GM19397 (cell line): ENCODE results near the gene NKX6-2.
"Not testable (repeated sequence)": the region's sequence is repeated elsewhere in the genome, so short reads cannot be mapped to it uniquely, and the experiment has no call there.

ENCODE experiments used
- ATAC-seq: cut with Tn5 transposase; IDR thresholded peaks from one replicate; pipeline ENCODE4 v1.9.1; 2021; ENCODE audit warnings: mild to moderate bottlenecking, moderate library complexity; ENCODE audit not compliant: unreplicated experiment

Gene NKX6-2

DNA sequence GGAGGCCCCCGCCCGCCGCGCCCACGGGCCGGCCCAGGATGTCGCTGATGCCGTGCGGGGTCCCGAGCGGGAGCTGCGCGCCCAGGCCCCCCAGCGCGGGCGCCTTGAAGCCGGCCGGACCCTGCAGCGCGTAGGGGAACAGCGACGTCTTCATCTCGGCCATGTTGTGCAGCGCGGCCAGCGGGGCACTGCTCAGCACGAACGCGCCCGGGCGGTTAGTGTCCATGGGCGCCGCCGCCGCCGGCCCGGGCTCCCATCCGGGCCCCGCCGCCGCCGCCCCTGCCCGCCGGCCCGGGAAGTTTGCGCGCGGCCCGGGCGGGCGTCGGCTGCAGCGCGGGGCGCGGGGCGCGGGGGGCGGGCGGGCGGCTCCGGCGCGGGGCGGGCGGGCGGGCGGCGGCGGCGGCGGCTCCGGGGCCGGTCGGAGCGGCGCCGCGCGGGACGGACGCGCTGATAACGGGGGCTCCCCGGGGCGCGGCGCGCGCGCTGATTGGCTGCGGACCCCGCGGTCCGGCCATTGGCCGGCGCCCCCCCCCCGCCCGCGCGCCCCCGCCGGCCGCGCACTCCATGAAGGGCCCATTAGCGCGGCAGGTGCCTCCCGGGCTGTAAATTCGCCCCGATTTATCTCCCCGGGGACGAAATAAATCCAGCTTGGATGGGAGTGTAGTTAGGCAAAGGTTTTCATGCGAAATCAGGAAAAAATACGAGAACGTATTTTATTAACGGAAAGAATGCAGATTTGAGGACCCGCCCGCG, at the start of gene NKX6-2:
NKX6-2 (minus strand) TSS at position 425 of the 753 bp plus-strand sequence; CDS start at position 226, 199 bp downstream.
- no peak for ATAC-seq

- no peak for ATAC-seq
Observed at GRCh38 chr10:132834891-132835847, 49.2 kb upstream of the NKX6-2 start.

GRCh38 chr10:132834311-132834761, 48.4 kb upstream of the NKX6-2 start:
- no peak for ATAC-seq

GRCh38 chr10:132833421-132834111, 47.6 kb upstream of the NKX6-2 start:
- ATAC-seq: no peak

- ATAC-seq: no peak
Observed at GRCh38 chr10:132832186-132832969, 46.4 kb upstream of the NKX6-2 start.

- ATAC-seq: no peak
Observed at GRCh38 chr10:132829403-132829802, 43.5 kb upstream of the NKX6-2 start.

DNA sequence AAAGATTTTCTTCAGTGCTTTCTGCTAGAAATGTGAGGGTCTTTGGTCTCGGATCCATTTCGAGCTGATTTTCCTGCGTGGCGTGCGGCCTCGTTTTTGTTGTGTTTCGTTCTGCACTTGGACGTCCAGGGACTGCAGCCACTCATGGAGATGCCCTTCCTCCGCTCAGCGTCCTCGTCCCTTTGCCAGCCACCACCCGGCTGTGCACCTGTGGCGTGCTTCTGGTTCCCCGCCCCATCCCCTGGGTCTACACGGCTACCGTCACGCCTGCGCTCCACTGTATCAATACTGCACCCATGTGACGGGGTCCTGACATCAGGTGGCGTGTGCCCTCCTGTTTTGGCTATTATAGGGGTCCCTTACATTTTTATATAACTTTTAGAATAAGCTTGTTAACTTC, 42.7 kb upstream of the NKX6-2 start:
- ATAC-seq: no peak

GRCh38 chr10:132827861-132828539, 42.1 kb upstream of the NKX6-2 start:
- no peak for ATAC-seq

- no peak for ATAC-seq
Observed at GRCh38 chr10:132827423-132827789, 41.5 kb upstream of the NKX6-2 start.

- no peak for ATAC-seq
Observed at GRCh38 chr10:132826524-132827422, 40.8 kb upstream of the NKX6-2 start.

DNA sequence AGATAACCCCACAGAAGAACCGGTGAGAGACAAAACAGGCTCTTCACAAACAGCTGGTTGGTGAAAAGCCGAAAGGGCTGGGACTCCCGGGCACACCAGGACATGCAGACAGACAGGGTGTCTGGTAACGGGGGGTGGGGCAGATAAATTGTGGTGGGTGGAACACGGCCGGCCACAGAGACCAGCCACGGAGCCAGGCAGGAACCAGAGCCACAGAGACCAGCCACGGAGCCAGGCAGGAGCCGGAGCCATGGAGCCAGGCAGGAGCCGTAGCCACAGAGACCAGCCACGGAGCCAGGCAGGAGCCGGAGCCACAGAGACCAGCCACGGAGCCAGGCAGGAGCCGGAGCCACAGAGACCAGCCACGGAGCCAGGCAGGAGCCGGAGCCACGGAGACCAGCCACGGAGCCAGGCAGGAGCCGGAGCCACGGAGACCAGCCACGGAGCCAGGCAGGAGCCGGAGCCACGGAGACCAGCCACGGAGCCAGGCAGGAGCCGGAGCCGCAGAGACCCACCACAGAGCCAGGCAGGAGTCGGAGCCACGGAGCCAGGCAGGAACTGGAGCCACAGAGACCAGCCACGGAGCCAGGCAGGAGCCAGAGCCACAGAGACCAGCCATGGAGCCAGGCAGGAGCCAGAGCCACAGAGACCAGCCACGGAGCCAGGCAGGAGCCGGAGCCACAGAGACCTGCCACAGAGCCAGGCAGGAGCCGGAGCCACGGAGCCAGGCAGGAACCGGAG, 40.0 kb upstream of the NKX6-2 start:
- ATAC-seq: not testable (repeated sequence)

DNA sequence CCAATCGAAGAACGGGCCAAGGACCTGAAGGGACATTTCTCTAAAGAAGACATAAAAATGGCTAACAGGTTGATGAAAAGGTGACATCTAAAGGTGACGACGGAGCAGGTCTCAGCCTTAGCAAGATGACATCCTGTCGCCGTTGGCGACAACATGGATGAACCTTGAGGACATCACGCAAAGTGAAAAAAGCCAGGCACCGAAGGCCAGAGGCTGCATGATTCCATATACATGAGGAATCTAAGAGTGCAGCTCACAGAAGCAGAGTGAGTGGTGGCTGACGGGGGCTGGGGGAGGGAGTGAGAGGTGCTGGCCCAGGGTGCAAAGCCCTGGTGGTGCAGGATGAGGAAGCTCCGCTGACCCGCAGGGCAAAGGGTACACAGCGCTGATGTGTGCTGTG, 34.1 kb upstream of the NKX6-2 start:
- no peak for ATAC-seq

DNA sequence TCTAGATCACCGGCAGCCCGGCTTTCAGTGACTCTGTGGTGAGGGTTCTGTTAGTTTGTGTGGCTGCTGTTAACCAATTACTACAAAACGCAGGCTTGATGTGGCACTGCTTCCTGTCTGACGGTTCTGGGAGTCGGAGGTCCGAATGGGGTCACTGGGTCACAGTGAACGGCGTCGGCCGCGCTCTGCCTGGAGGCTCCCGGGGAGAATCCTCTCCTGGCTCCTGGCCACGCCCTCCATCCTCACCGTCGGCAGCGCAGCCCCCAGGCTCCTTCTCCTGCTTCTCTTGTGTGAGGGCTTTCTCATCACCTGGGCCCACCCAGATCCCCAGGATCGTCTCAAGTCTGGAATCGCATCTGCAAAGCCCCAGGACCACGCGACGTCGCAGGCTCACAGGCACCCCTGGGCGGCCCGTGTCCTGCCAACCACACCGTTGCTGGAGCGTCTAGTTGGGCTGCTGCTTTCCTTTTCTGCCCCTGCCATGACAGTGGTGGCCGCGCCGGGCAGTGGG, 31.8 kb upstream of the NKX6-2 start:
- ATAC-seq: no peak

GRCh38 chr10:132816718-132817117, 30.8 kb upstream of the NKX6-2 start:
- ATAC-seq: no peak

DNA sequence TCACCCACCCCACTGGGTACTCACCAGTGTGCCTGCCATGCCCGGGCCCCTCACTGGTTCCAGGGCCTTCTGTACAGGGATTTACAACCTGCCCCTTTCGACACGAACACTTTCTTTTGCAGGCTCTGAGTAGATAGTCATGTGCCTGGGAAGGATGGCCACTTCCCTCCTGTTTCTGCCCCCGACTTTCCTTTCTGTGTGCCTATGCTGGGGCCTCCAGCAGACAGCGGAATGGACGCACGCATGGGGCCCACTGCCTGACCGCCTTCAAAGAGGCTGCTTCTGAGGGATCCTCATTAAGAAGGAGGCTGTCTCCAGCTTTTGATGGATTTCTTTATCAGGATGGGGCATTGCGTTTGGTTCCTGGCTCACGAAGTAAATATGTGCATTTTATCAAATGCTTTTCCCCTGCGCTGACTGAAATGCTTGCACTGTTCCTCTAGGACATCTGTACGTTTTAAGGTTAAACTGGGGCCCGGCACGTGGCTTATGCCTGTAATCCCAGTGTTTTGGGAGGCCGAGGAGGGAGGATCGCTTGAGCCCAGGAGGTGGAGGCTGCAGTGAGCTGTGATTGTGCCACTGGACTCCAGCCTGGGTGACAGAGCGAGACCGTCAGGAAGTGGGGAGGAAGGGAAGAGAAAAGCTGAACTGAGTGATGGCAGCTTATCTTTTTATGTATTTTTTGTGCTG, 29.4 kb upstream of the NKX6-2 start:
- ATAC-seq: no peak

DNA sequence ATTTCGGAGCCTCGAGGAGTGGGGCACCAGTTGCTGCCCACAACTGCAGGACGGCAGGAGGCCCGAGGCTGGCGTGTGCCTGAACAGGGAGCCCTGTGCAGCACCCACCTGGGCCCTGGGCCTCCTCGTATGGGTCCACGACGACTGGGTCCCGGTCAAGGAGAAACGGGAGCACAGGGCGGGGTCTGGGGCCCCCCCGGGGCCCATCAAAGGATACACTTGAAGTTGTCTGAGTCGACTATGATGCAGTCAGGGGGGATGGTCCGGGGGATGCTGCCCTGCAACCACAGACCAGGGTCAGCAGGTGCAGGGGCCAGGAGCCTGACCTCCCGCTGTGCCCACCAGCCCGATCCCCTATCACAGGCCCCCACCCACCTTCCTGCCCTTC, 28.5 kb upstream of the NKX6-2 start:
- ATAC-seq: no peak
